IPS-20b (cell line): ENCODE data around the gene PRRT1B.

ENCODE experiments used
- H3K27ac ChIP-seq: one replicate; pipeline ENCODE4 v1.5.1; 2013; ENCODE audit warnings: low read length
- H3K27me3 ChIP-seq: 2 replicates; pipeline ENCODE4 v1.6.1; 2013; ENCODE audit warnings: mild to moderate bottlenecking, low read length, inconsistent platforms; ENCODE audit not compliant: insufficient read depth
- H3K36me3 ChIP-seq: 2 replicates; pipeline ENCODE4 v1.6.1; 2013; ENCODE audit warnings: low read depth, mild to moderate bottlenecking, inconsistent platforms, low read length, moderate library complexity; ENCODE audit not compliant: insufficient read depth
- H3K4me1 ChIP-seq: 2 replicates; pipeline ENCODE4 v1.6.1; 2013; ENCODE audit warnings: mild to moderate bottlenecking, control low read depth, inconsistent platforms, low read length, moderate library complexity; ENCODE audit not compliant: insufficient read depth
- H3K4me3 ChIP-seq: 2 replicates; pipeline ENCODE4 v1.5.1; 2013; ENCODE audit warnings: mild to moderate bottlenecking, low read length, inconsistent platforms
- H3K9ac ChIP-seq: 2 replicates; pipeline ENCODE4 v1.6.1; 2013; ENCODE audit warnings: low read depth, mild to moderate bottlenecking, inconsistent platforms, low read length, moderate library complexity
- H3K9me3 ChIP-seq: 2 replicates; pipeline ENCODE4 v1.6.1; 2013; ENCODE audit warnings: mild to moderate bottlenecking, low read depth, low read length, inconsistent platforms; ENCODE audit not compliant: insufficient read depth

PRRT1B gene

GRCh38 chr9:131578021-131578420, 32.7 kb downstream of the PRRT1B start:
- peaks cover 27% of the 10 kb centered on the region for H3K36me3 ChIP-seq
- H3K27me3 ChIP-seq: no peaks in the 10 kb centered on the region
- no peak overlapping the region for H3K9ac ChIP-seq
- no peaks in the 10 kb centered on the region for H3K9me3 ChIP-seq
- H3K4me3 ChIP-seq: no peak overlapping the region
- H3K4me1 ChIP-seq: no peaks in the 10 kb centered on the region
- no peak overlapping the region for H3K27ac ChIP-seq

- H3K9ac ChIP-seq: no peak overlapping the region
- no peak overlapping the region for H3K4me3 ChIP-seq
- no peaks in the 10 kb centered on the region for H3K9me3 ChIP-seq
- H3K27me3 ChIP-seq: no peaks in the 10 kb centered on the region
- no peak overlapping the region for H3K27ac ChIP-seq
- peaks cover 33% of the 10 kb centered on the region for H3K36me3 ChIP-seq
- H3K4me1 ChIP-seq: no peaks in the 10 kb centered on the region
Observed at GRCh38 chr9:131578731-131579504, 33.6 kb downstream of the PRRT1B start.

GRCh38 chr9:131579789-131580211, 34.5 kb downstream of the PRRT1B start:
- Histone ChIP-seq H3K36me3 (peaks cover 41% of the 10 kb centered on the region), H3K27me3 (no peaks in the 10 kb centered on the region), H3K4me3 (no peak overlapping the region), H3K9me3 (no peaks in the 10 kb centered on the region), H3K27ac (no peak overlapping the region), H3K4me1 (no peaks in the 10 kb centered on the region), H3K9ac (no peak overlapping the region)

- Histone ChIP-seq H3K4me3 (no peak overlapping the region), H3K27me3 (no peaks in the 10 kb centered on the region), H3K4me1 (no peaks in the 10 kb centered on the region), H3K9me3 (no peaks in the 10 kb centered on the region), H3K27ac (no peak overlapping the region), H3K9ac (no peak overlapping the region), H3K36me3 (peaks cover 45% of the 10 kb centered on the region)
Observed at GRCh38 chr9:131580358-131580757, 35.0 kb downstream of the PRRT1B start.

- Histone ChIP-seq H3K36me3 (peaks cover 45% of the 10 kb centered on the region), H3K27ac (no peak overlapping the region), H3K4me3 (no peak overlapping the region), H3K27me3 (no peaks in the 10 kb centered on the region), H3K4me1 (no peaks in the 10 kb centered on the region), H3K9ac (no peak overlapping the region), H3K9me3 (no peaks in the 10 kb centered on the region)
Observed at GRCh38 chr9:131582056-131582455, 36.7 kb downstream of the PRRT1B start.

- Histone ChIP-seq H3K4me3 (no peak overlapping the region), H3K36me3 (peaks cover 51% of the 10 kb centered on the region), H3K9ac (no peak overlapping the region), H3K27me3 (no peaks in the 10 kb centered on the region), H3K4me1 (no peaks in the 10 kb centered on the region), H3K9me3 (no peaks in the 10 kb centered on the region), H3K27ac (no peak overlapping the region)
Observed at GRCh38 chr9:131582466-131583336, 37.4 kb downstream of the PRRT1B start.

- H3K9me3 ChIP-seq: no peaks in the 10 kb centered on the region
- H3K36me3 ChIP-seq: peaks cover 54% of the 10 kb centered on the region
- H3K9ac ChIP-seq: no peak overlapping the region
- no peaks in the 10 kb centered on the region for H3K4me1 ChIP-seq
- no peak overlapping the region for H3K4me3 ChIP-seq
- H3K27ac ChIP-seq: no peak overlapping the region
- no peaks in the 10 kb centered on the region for H3K27me3 ChIP-seq
Observed at GRCh38 chr9:131583337-131583645, 38.0 kb downstream of the PRRT1B start.

GRCh38 chr9:131583836-131584555, 38.7 kb downstream of the PRRT1B start:
- Histone ChIP-seq H3K36me3 (peaks cover 54% of the 10 kb centered on the region), H3K4me1 (no peaks in the 10 kb centered on the region), H3K9me3 (no peaks in the 10 kb centered on the region), H3K9ac (no peak overlapping the region), H3K27ac (no peak overlapping the region), H3K27me3 (no peaks in the 10 kb centered on the region), H3K4me3 (no peak overlapping the region)

- Histone ChIP-seq H3K4me1 (no peaks in the 10 kb centered on the region), H3K4me3 (no peak overlapping the region), H3K9ac (no peak overlapping the region), H3K27me3 (no peaks in the 10 kb centered on the region), H3K9me3 (no peaks in the 10 kb centered on the region), H3K36me3 (peaks cover 47% of the 10 kb centered on the region), H3K27ac (no peak overlapping the region)
Observed at GRCh38 chr9:131584858-131585257, 39.5 kb downstream of the PRRT1B start.

- H3K4me3 ChIP-seq: no peak overlapping the region
- H3K27ac ChIP-seq: no peak overlapping the region
- peaks cover 42% of the 10 kb centered on the region for H3K36me3 ChIP-seq
Observed at GRCh38 chr9:131585375-131585774, 40.1 kb downstream of the PRRT1B start.

GRCh38 chr9:131587331-131587730, 42.0 kb downstream of the PRRT1B start:
- Histone ChIP-seq H3K36me3 (peaks cover 35% of the 10 kb centered on the region), H3K27ac (no peak overlapping the region), H3K4me1 (no peaks in the 10 kb centered on the region), H3K27me3 (no peaks in the 10 kb centered on the region), H3K9me3 (no peaks in the 10 kb centered on the region), H3K9ac (no peak overlapping the region), H3K4me3 (no peak overlapping the region)

More at GRCh38 chr9:131585375-131585774, 40.1 kb downstream of the PRRT1B start:
- Histone ChIP-seq H3K27me3 (no peaks in the 10 kb centered on the region), H3K9me3 (no peaks in the 10 kb centered on the region), H3K9ac (no peak overlapping the region), H3K4me1 (no peaks in the 10 kb centered on the region)
